Skeletal muscle satellite cell (primary cell): ENCODE results near the gene RASA1.

Experiments
- H3K27me3 ChIP-seq: 2 replicates; pipeline ENCODE4 v1.7.0; 2013; ENCODE audit warnings: low read length; ENCODE audit not compliant: control insufficient read depth, insufficient read depth
- H3K36me3 ChIP-seq: 2 replicates; pipeline ENCODE4 v1.7.0; 2013; ENCODE audit warnings: mild to moderate bottlenecking, control low read depth, low read length; ENCODE audit not compliant: insufficient read depth
- H3K4me1 ChIP-seq: 2 replicates; pipeline ENCODE4 v1.7.0; 2013; ENCODE audit warnings: low read length; ENCODE audit not compliant: control insufficient read depth, insufficient read depth
- H3K4me2 ChIP-seq: 2 replicates; pipeline ENCODE4 v1.7.0; 2013; ENCODE audit warnings: mild to moderate bottlenecking, low read length
- H3K4me3 ChIP-seq: 2 replicates; pipeline ENCODE4 v1.7.0; 2013; ENCODE audit warnings: low read length
- H3K9ac ChIP-seq: 2 replicates; pipeline ENCODE4 v1.7.0; 2013; ENCODE audit warnings: mild to moderate bottlenecking, low read depth, low read length, moderate library complexity
- H3K9me3 ChIP-seq: replicated peaks from 2 replicates; pipeline ENCODE4 v1.7.0; 2013; ENCODE audit warnings: mild to moderate bottlenecking, control low read depth, low read length

RASA1 gene

GRCh38 chr5:87404359-87404758, 136.7 kb downstream of the RASA1 start:
- Histone ChIP-seq H3K36me3 (peaks cover 85% of the 10 kb centered on the region), H3K9me3 (no peaks in the 10 kb centered on the region), H3K4me3 (no peak overlapping the region), H3K27me3 (no peaks in the 10 kb centered on the region), H3K4me2 (no peak overlapping the region), H3K4me1 (peaks cover 9% of the 10 kb centered on the region), H3K9ac (no peak overlapping the region)

DNA sequence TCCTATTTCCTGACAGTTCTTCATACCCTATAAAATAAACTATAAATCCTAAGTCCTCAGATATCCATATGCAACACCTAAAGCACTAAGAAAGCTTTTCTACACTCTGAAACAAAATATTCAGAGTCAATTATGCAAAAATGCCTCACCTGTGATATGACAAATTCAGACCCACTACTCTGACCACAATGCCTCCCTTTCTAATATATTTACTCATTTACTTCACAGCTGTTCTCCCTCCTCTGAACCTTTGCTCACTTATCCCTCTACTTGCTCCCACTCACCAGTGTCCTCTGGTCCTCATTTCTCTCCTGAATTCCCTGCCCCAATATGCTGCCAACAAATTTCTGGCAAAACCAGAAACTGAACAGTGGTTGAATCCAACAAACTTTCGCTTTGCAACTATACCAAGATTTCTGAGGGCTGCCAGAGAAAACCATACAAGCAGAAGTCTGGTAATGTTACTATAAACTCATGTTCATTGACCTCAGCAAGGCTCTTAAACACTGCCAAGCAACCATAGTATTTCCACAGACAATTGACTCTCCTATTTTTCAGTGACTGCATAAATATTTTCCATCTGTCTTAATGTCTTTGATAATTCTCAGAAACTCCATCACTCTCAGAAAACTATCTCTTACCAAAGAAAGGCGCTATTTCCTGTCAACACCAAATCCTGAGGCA, 137.9 kb downstream of the RASA1 start:
- no peaks in the 10 kb centered on the region for H3K9me3 ChIP-seq
- H3K4me2 ChIP-seq = no peak overlapping the region
- H3K27me3 ChIP-seq = no peaks in the 10 kb centered on the region
- no peak overlapping the region for H3K9ac ChIP-seq
- no peak overlapping the region for H3K4me3 ChIP-seq
- H3K36me3 ChIP-seq = peaks cover 87% of the 10 kb centered on the region
- peaks cover 3% of the 10 kb centered on the region for H3K4me1 ChIP-seq

- H3K36me3 ChIP-seq = peaks cover 72% of the 10 kb centered on the region
- no peaks in the 10 kb centered on the region for H3K27me3 ChIP-seq
- no peaks in the 10 kb centered on the region for H3K9me3 ChIP-seq
- no peak overlapping the region for H3K4me3 ChIP-seq
- H3K4me2 ChIP-seq = no peak overlapping the region
- no peak overlapping the region for H3K9ac ChIP-seq
- H3K4me1 ChIP-seq = peaks cover 11% of the 10 kb centered on the region
Measured at GRCh38 chr5:87408204-87408603, 140.5 kb downstream of the RASA1 start.

DNA sequence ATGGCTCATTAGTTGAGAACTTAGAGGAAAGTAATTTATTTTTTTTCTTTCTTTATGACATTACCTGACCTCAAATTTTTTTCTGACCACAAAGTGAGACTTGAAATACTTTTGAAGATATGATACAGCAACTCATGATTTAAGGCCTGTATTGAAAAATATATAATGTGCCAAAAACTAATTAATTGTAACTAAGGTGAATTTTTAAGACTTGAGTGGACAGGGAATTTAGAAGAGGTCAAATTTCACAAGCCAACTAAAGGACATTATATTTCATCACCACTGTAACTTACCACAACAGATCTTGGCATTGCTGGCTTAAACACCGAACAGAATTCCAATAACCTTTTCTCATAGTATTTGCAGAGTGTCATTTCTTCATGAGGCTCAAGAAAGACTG, 143.2 kb downstream of the RASA1 start:
- Histone ChIP-seq H3K27me3 (no peaks in the 10 kb centered on the region), H3K4me1 (peaks cover 15% of the 10 kb centered on the region), H3K9me3 (no peaks in the 10 kb centered on the region), H3K36me3 (peaks cover 46% of the 10 kb centered on the region), H3K4me3 (peak overlapping the region; percentile 88), H3K9ac (peak overlapping the region; percentile 92), H3K4me2 (peak overlapping the region; percentile 85)

DNA sequence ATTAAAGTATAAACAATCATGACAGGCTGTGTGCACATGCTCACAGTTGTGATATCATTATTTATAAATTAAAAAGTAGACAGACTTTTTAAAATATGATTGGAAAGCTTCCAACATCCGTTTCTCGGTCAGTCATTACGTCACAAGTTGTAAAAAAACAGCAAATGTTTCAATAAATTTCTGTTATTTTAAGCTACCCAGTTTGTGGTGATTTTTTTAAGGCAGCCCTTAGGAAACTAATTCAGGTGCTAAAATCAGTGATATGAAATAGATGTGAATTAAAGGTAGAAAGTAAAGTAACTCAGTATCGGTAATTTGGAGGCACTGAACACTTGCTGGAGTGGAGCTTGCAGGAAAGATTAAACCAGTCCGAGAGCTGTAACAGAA, 143.9 kb downstream of the RASA1 start:
- peak overlapping the region; percentile 88 for H3K4me3 ChIP-seq
- peak overlapping the region; percentile 92 for H3K9ac ChIP-seq
- peak overlapping the region; percentile 85 for H3K4me2 ChIP-seq
- H3K4me1 ChIP-seq = peaks cover 15% of the 10 kb centered on the region
- H3K27me3 ChIP-seq = no peaks in the 10 kb centered on the region
- peaks cover 40% of the 10 kb centered on the region for H3K36me3 ChIP-seq
- H3K9me3 ChIP-seq = no peaks in the 10 kb centered on the region

DNA sequence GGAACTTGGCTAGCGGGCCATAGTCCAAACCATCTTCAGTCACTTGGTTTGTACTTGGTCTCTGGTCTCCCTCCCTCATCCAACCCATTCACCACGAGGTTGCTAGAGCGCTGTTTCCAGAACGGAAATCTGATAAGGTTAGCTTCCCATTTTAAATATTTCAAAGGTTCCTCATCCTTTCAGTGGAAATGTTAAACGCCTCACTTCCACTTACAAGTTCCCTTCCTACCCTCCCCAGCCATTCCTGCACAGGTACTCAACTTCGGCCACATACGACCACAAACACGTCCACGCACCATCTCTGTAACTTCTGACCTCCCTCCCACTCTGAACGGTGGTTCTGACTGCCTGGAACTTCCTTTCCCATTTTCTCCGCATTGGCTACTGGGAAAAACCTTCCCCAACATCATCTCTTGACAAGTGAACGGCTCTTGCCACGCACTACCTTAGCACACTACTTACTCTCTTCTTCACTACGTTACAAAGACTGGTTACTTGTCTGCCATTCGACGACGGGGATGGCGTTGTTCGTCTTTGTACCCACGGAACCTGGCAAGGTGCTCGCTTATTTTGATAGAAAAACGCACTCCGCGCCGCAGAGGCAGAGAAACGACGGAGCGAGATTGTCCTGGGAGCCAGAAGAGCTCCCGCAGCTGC, 144.4 kb downstream of the RASA1 start:
- Histone ChIP-seq H3K27me3 (no peaks in the 10 kb centered on the region), H3K9ac (peak overlapping the region; percentile 92), H3K9me3 (no peaks in the 10 kb centered on the region), H3K36me3 (peaks cover 34% of the 10 kb centered on the region), H3K4me1 (peaks cover 15% of the 10 kb centered on the region), H3K4me3 (peak overlapping the region; percentile 88), H3K4me2 (peak overlapping the region; percentile 85)

DNA sequence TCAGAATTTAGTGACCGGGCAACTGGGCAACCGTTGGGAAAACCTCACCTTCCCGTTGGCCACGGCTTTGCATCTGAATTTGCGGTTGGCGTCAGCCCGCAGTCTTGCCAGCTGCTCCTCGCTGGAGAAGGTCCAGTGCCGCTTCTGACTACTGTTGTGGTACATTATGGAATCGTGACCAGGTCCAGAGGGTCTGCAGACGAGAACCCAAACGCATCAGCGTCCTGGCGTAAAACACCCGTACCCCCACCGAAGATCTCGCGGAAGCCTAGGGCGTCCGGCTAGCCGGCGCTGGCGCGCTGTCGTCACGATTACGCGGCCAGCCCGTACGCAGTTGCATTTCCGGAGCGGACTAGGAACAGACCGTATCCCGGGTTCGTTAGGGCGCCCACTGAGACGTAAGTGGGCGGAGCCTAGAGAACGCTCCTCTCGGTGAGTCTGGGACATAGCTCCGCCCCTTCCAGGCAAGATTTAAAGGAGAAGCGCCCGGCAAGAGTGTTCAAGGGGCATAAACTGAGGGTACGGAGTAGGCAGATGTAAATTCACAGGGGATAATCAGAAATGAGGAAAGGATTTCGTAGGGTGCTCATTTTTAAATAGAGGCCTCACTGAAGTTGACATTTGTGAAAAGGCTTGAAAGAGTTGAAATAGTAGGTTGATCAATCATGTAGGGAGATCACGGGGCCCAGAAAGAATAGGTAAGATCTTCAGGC, 145.1 kb downstream of the RASA1 start, which contains the start of gene CCNH:
Gene CCNH (minus strand): TSS at position 301 of the 713 bp plus-strand sequence. CDS start 136 bp downstream, at position 165.
- Histone ChIP-seq H3K9me3 (no peaks in the 10 kb centered on the region), H3K4me2 (peak within 1 kb of the TSS; percentile 85), H3K4me3 (peak within 1 kb of the TSS; percentile 88), H3K9ac (peak within 1 kb of the TSS; percentile 92), H3K27me3 (no peaks in the 10 kb centered on the region), H3K4me1 (peaks cover 15% of the 10 kb centered on the region), H3K36me3 (peaks cover 28% of the 10 kb centered on the region)

DNA sequence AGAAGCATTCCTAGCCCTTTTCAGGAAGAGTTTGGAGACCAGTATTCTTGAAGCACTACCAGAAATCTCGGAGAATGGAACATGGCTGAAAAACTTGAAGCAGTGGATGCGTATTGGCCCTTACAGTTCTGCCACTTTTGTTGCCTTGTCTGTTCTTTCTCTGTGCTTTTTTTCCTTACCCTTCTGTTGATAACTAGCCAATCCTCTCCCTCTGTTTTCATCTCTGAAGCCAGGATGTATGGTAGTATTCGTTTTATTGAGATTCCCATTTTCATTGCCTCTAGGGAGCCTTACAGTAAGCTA, 145.6 kb downstream of the RASA1 start:
- Histone ChIP-seq H3K36me3 (peaks cover 23% of the 10 kb centered on the region), H3K4me3 (peak overlapping the region; percentile 88), H3K4me2 (peak overlapping the region; percentile 85), H3K4me1 (peaks cover 15% of the 10 kb centered on the region), H3K9me3 (no peaks in the 10 kb centered on the region), H3K27me3 (no peaks in the 10 kb centered on the region), H3K9ac (peak overlapping the region; percentile 92)

DNA sequence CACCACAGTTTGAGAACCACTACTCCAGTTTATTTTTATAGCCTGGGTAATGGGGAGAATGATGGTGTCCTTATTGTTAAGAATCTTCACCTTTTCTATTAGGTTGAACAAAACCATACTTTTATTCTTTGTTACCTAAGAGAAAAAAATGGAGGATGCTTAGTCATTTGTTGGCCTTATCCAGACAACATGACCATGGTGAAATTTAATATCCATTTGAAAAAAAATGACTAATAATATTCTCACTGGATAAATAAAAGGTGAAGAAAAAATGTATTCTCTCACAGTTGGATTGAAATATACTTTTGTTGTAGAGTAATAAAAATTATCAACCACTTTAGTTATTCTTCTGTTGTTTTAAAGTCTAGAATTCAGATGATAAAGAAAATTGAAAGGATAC, 150.8 kb downstream of the RASA1 start:
- Histone ChIP-seq H3K27me3 (no peaks in the 10 kb centered on the region), H3K9ac (no peak overlapping the region), H3K4me1 (peaks cover under 1% of the 10 kb centered on the region), H3K4me3 (no peak overlapping the region), H3K36me3 (no peaks in the 10 kb centered on the region), H3K9me3 (no peaks in the 10 kb centered on the region), H3K4me2 (no peak overlapping the region)

GRCh38 chr5:87421307-87421706, 153.6 kb downstream of the RASA1 start:
- no peak overlapping the region for H3K9ac ChIP-seq
- no peaks in the 10 kb centered on the region for H3K9me3 ChIP-seq
- H3K27me3 ChIP-seq = no peaks in the 10 kb centered on the region
- no peak overlapping the region for H3K4me3 ChIP-seq
- no peak overlapping the region for H3K4me2 ChIP-seq
- no peaks in the 10 kb centered on the region for H3K4me1 ChIP-seq
- no peaks in the 10 kb centered on the region for H3K36me3 ChIP-seq

- Histone ChIP-seq H3K4me3 (no peak overlapping the region), H3K9me3 (no peaks in the 10 kb centered on the region), H3K4me1 (no peaks in the 10 kb centered on the region), H3K36me3 (no peaks in the 10 kb centered on the region), H3K4me2 (no peak overlapping the region), H3K27me3 (no peaks in the 10 kb centered on the region), H3K9ac (no peak overlapping the region)
Measured at GRCh38 chr5:87423755-87424154, 156.1 kb downstream of the RASA1 start.
